Kidney (tissue), 14 donors: ENCODE measurements around the gene FBXL4. TPM values are rescaled to one million over a fixed set of nuclear protein-coding genes. Genes with fewer than 3 reads are reported as not detected.
A peak's percentile ranks its signal among the peaks of the same experiment; 100 is the strongest.

ENCODE experiments used
- DNase-seq, 5 donors: peaks; one replicate each; pipeline ENCODE4 v3.0.0-alpha.2; 2013 to 2020
- FAIRE-seq: peaks from 2 replicates; lab custom pipeline; 2012; peaks lifted over from hg19 to GRCh38; lab: Jason Lieb, UNC
- H3K27ac ChIP-seq, 2 donors: one replicate each; pipeline ENCODE4 v1.7.0; 2013; ENCODE audit warnings: low read depth in 2 of 2, low read length in 2 of 2, inconsistent platforms in 1 of 2
- H3K27me3 ChIP-seq: one replicate; pipeline ENCODE4 v1.7.1; 2013; ENCODE audit warnings: low read length, inconsistent platforms; ENCODE audit not compliant: control insufficient read depth, insufficient read depth
- H3K36me3 ChIP-seq, 3 donors: one replicate each; pipeline versions ENCODE4 v1.7.0 to v1.7.1; 2013; ENCODE audit warnings: low read length in 3 of 3, control low read depth in 1 of 3, inconsistent platforms in 1 of 3; ENCODE audit not compliant: insufficient read depth in 3 of 3, control insufficient read depth in 2 of 3
- H3K4me1 ChIP-seq, 3 donors: one replicate each; pipeline versions ENCODE4 v1.7.0 to v1.7.1; 2013; ENCODE audit warnings: low read length in 3 of 3, inconsistent platforms in 1 of 3, low read depth in 1 of 3; ENCODE audit not compliant: control insufficient read depth in 2 of 3, insufficient read depth in 2 of 3
- H3K4me3 ChIP-seq, 3 donors: one replicate each; pipeline versions ENCODE4 v1.7.0 to v1.8.1; 2013; ENCODE audit warnings: low read length in 3 of 3, control low read depth in 1 of 3, inconsistent platforms in 1 of 3
- H3K9ac ChIP-seq, 3 donors: one replicate each; pipeline versions ENCODE4 v1.7.0 to v1.7.1; 2013; ENCODE audit warnings: low read length in 3 of 3, control low read depth in 1 of 3, inconsistent platforms in 1 of 3
- H3K9me3 ChIP-seq, 3 donors: one replicate each; pipeline versions ENCODE4 v1.7.0 to v1.7.1; 2013; ENCODE audit warnings: low read length in 3 of 3, control low read depth in 1 of 3, inconsistent platforms in 1 of 3; ENCODE audit not compliant: control insufficient read depth in 2 of 3, insufficient read depth in 1 of 3
- intact Hi-C: fragments of 100-400 bp; cut with DNase I; formaldehyde crosslinking; loops from one replicate; pipeline ENCODE4 v1.11.1; 2022
- polyA plus RNA-seq: library from polyadenylated mRNA; stranded (reverse); fragments of 350-450 nt; fragmentation: Illumina TruSeq; extraction: RNeasy Lipid Tissue Mini Kit (QIAGEN cat#74804); gene quantifications from one replicate; pipeline ENCODE4 v1.2.3, GENCODE V29; 2014; ENCODE audit warnings: low read depth, low replicate concordance; ENCODE audit not compliant: insufficient read depth
- total RNA-seq: library from RNA; stranded (reverse); fragmentation: NEBNext Ultra II Directional; extraction: Animal tissue kit (Norgen Biotek cat#: 25700); gene quantifications from one replicate; pipeline ENCODE4 v1.2.1, GENCODE V29; 2021
- TF ChIP-seq, protein P1 (sequence below): IDR thresholded peaks from 3 replicates; pipeline ENCODE4 v1.5.1; 2012; ENCODE audit warnings: mild to moderate bottlenecking, moderate library complexity, borderline replicate concordance; ENCODE audit not compliant: insufficient read depth; ENCODE audit errors: extremely low read depth
- donor health status: control.
- donor health status: control.
- donor health status: control.
- donor health status: control.
- donor health status: control.
- donor health status: DM: yes; HTN: yes; CAD: no.
- donor health status: Normal renal cell carcinoma (clear cell type).

The FBXL4 gene
- total and polyA plus RNA-seq, 2 donors from 2014 or later = 7.6 to 25.8 TPM

DNA sequence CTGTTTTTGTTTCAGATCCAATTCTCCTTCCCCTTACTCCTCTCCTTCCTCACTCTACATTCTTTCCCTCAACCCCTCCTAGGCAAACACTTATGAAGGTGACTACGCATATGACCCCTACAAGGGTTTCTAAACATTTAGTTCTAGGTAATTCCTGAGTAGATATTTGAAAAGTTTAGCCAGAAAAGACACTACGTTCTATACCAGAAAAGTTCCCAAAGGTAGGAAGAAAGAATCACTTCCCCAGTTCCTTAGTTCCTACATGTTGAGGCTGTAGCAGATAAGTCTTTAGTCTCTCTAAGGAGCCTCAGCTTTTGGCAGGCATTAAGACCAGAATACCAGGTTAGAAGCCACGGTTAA is 101.7 kb downstream of the FBXL4 start:
- H3K4me1 ChIP-seq = peaks cover 0 to 9% (median 0%) of the 10 kb centered on the region in 3 donors
- H3K9me3 ChIP-seq = no peaks in the 10 kb centered on the region
- no peak overlapping the region for H3K27ac ChIP-seq
- no peak overlapping the region for H3K4me3 ChIP-seq
- intact Hi-C loops = no loop called here
- peaks cover 59% of the 10 kb centered on the region for H3K27me3 ChIP-seq
- no peak for DNase-seq
- TF ChIP-seq, protein P1, sequence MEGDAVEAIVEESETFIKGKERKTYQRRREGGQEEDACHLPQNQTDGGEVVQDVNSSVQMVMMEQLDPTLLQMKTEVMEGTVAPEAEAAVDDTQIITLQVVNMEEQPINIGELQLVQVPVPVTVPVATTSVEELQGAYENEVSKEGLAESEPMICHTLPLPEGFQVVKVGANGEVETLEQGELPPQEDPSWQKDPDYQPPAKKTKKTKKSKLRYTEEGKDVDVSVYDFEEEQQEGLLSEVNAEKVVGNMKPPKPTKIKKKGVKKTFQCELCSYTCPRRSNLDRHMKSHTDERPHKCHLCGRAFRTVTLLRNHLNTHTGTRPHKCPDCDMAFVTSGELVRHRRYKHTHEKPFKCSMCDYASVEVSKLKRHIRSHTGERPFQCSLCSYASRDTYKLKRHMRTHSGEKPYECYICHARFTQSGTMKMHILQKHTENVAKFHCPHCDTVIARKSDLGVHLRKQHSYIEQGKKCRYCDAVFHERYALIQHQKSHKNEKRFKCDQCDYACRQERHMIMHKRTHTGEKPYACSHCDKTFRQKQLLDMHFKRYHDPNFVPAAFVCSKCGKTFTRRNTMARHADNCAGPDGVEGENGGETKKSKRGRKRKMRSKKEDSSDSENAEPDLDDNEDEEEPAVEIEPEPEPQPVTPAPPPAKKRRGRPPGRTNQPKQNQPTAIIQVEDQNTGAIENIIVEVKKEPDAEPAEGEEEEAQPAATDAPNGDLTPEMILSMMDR = no peak
- no peaks in the 10 kb centered on the region for H3K36me3 ChIP-seq
- FAIRE-seq = no peak
- no peak overlapping the region for H3K9ac ChIP-seq

DNA sequence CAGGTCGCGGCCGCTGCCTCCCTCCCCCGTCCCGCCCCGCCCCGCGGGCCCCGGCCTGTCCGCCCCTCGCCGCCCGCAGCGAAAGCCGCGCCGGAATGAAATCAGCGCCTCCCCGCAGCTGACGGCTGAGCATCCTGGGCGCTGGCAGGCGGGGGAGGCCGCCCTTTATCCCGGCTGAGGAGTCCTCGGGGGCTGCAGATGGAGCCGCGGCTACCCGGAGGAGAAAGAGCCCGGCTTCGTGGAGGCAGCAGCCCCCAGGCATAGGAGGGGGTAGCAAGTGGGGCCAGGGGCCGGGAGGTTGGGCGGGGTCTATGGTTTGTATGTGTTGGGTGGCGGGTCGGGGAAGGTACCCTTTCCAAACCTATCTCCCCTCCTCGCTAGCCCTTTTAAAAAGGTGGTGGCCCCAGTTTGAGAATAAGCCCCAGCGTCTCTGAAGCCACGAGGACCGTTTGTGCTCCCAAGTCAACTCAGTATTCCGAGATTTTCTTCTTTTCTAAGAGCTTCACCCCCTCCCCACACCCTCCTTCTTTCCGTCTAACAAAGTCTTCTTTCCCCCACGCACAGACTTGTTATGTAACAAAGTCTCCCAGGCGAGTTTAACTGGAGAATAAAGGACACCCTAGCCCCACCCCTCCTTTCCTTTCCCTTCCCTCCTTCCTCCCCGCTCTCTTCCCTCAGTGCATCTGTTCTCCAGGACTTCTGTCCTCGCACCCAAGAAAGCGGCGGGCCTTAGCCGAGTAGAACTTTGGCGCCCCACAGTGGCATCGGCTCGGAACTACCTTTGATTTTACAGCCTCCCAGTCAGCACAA is 102.3 kb downstream of the FBXL4 start:
- DNase-seq (peak; percentile 88 to 92 (median 91)), FAIRE-seq (no peak)
- Histone ChIP-seq H3K36me3 (no peaks in the 10 kb centered on the region), H3K9me3 (no peaks in the 10 kb centered on the region), H3K27me3 (peaks cover 64% of the 10 kb centered on the region), H3K4me1 (peaks cover 0 to 9% (median 0%) of the 10 kb centered on the region in 3 donors), H3K27ac (no peak overlapping the region), H3K4me3 (no peak overlapping the region), H3K9ac (no peak overlapping the region)
- intact Hi-C loops = no loop called here
- TF ChIP-seq, protein P1 = peak; percentile 78

DNA sequence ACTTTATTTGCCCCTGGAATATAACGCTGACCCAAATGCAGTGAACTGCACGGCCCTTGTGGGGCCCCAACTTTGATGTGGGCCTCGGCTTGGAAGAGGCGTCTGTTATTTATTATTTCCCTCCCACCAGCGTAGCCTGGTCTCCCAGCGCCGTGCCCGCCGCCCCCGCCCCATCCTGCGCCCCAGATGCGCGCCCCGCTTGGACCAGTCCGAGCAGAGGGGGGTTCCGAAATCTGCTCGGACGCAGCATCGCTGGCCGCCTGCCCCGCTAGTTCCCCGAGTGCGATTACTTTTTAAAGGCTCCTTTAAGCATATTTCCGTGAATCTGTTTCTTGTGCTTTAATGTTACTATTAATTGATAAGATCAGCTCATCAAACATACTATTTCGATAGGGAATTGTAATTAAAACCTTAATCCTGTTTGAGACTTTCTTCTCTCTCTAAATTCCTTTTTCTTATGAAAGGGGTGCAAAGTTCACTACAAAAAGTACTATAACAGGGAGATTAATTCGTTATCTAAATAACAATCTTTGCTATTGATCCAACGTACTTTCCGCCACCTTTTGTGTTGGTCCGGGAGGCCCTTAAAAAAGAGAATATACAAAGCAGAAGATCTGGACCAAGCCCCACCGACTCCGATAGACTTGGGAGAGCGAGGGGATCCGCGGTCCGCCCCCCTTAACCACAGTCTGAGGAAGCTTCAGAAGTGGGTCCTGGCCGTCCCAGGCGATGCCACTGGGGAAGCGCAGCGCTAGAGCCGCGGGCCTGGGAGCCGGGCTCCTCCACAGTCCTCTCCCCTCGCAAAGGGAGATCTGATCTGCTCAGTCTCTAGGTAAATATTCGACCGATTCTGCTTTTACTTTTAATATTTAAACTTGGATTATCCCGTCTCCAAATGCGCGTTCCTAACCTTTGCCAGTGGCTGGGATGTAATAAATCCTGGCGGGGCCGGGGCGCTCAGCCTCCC is 103.2 kb downstream of the FBXL4 start:
- H3K27ac ChIP-seq = no peak overlapping the region
- DNase-seq (peak in 4 of 5 donors; percentile 21 to 60 (median 28)), FAIRE-seq (no peak)
- H3K27me3 ChIP-seq = peaks cover 72% of the 10 kb centered on the region
- H3K9me3 ChIP-seq = no peaks in the 10 kb centered on the region
- no peak overlapping the region for H3K9ac ChIP-seq
- TF ChIP-seq, protein P1 = no peak
- intact Hi-C loops = no loop called here
- H3K4me1 ChIP-seq = peaks cover 0 to 9% (median 0%) of the 10 kb centered on the region in 3 donors
- H3K4me3 ChIP-seq = no peak overlapping the region
- no peaks in the 10 kb centered on the region for H3K36me3 ChIP-seq
